Measurements from ENCODE around the gene CAMKK2. TPM values are rescaled to one million over a fixed set of nuclear protein-coding genes. Genes with fewer than 3 reads are reported as not detected.

CAMKK2 gene
- total RNA-seq, 1 experiment from 2014 or later, result 34.0 TPM

DNA sequence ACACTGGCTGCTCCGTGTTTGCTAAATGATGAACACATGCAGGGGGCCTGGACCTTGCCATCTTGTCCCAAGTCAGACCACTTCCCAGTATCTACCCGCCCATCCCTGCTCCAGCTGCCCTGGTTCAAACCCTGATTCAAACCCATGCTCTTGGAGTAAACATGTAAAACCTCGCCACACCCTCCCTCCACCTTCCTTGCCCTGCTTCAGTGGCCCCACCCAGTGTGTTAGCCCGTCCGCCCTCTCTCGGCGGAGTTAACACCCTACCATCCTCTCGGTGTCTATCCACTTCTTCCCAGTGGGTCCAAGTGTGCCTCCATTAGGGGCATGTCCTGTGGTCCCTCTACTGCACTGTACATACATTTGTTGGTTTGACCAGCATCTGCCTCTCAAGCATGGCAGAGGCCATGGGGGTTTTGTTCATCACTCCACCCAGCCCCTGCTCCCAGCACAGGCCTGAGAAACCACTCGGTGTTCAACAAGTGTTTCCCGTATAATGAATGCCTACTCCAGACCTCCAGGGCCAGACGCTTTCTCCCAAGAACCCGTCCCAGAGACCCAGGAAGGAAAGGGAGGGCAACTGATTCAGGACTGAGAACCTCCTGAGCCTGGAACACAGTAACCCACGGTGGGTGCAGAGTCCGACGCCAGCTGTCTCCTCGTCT lies 49.5 kb downstream of the CAMKK2 start:
- H3K27me3 Mint-ChIP-seq (ENCODE audit: unreplicated experiment), result no peaks in the 10 kb centered on the region
- no peak for TF ChIP-seq CTCF (IDR thresholded peaks at IDR 0.05; ENCODE audit: unreplicated experiment)
- CTCF ChIA-PET, result no interaction called here
- H3K4me1 Mint-ChIP-seq (ENCODE audit: low read depth, unreplicated experiment), result no peaks in the 10 kb centered on the region
- no peaks in the 10 kb centered on the region for H3K9me3 Mint-ChIP-seq (ENCODE audit: low read depth, unreplicated experiment)
- intact Hi-C loops (cut with micrococcal nuclease; ENCODE audit: unreplicated experiment), result no loop called here
- peak overlapping the region; percentile 54 for H3K27ac Mint-ChIP-seq (ENCODE audit: unreplicated experiment)
- no TSS peak for BruUV-seq (replicated peaks)
- no peak for DNase-seq
- no peak overlapping the region for H3K4me3 Mint-ChIP-seq (ENCODE audit: low read depth, unreplicated experiment)
- peaks cover 23% of the 10 kb centered on the region for H3K36me3 Mint-ChIP-seq (ENCODE audit: insufficient read depth, unreplicated experiment)

DNA sequence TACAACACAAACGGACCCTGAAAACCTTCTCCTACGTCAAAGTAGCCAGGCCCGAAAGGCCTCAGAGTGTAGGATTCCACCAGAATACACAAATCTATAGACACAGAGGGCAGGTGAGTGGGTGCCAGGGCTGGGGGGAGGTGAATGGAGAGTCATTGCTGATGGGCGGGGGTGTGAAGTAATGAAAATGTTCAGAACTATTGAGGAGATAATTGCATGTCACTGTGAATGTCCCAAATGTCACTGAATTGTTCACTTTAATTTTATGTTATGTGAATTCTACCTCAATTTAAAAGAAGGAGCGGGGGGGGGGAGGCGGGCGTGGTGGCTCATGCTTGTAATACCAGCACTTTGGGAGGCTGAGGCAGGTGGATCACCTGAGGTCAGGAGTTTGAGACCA lies 50.6 kb downstream of the CAMKK2 start:
- peaks cover 31% of the 10 kb centered on the region for H3K36me3 Mint-ChIP-seq (ENCODE audit: insufficient read depth, unreplicated experiment)
- intact Hi-C loops (cut with micrococcal nuclease; ENCODE audit: unreplicated experiment), result no loop called here
- DNase-seq, result no peak
- H3K27ac Mint-ChIP-seq (ENCODE audit: unreplicated experiment), result no peak overlapping the region
- CTCF ChIA-PET, result no interaction called here
- no peak overlapping the region for H3K4me3 Mint-ChIP-seq (ENCODE audit: low read depth, unreplicated experiment)
- no peaks in the 10 kb centered on the region for H3K4me1 Mint-ChIP-seq (ENCODE audit: low read depth, unreplicated experiment)
- no peaks in the 10 kb centered on the region for H3K9me3 Mint-ChIP-seq (ENCODE audit: low read depth, unreplicated experiment)
- TF ChIP-seq CTCF (IDR thresholded peaks at IDR 0.05; ENCODE audit: unreplicated experiment), result no peak
- BruUV-seq (replicated peaks), result no TSS peak
- no peaks in the 10 kb centered on the region for H3K27me3 Mint-ChIP-seq (ENCODE audit: unreplicated experiment)

- CTCF ChIA-PET, result no interaction called here
- H3K9me3 Mint-ChIP-seq (ENCODE audit: low read depth, unreplicated experiment), result no peaks in the 10 kb centered on the region
Observed at GRCh38 chr12:121245031-121245430, 51.5 kb downstream of the CAMKK2 start.

GRCh38 chr12:121241156-121241970 lies 55.1 kb downstream of the CAMKK2 start:
- Mint-ChIP-seq H3K9me3 (ENCODE audit: low read depth, unreplicated experiment) (no peaks in the 10 kb centered on the region), H3K27ac (ENCODE audit: unreplicated experiment) (no peak overlapping the region), H3K4me1 (ENCODE audit: low read depth, unreplicated experiment) (no peaks in the 10 kb centered on the region), H3K36me3 (ENCODE audit: insufficient read depth, unreplicated experiment) (peaks cover 22% of the 10 kb centered on the region), H3K27me3 (ENCODE audit: unreplicated experiment) (no peaks in the 10 kb centered on the region), H3K4me3 (ENCODE audit: low read depth, unreplicated experiment) (no peak overlapping the region)
- BruUV-seq (replicated peaks), result no TSS peak
- CTCF ChIA-PET, result no interaction called here
- DNase-seq, result no peak
- intact Hi-C loops (cut with micrococcal nuclease; ENCODE audit: unreplicated experiment), result no loop called here
- TF ChIP-seq CTCF (IDR thresholded peaks at IDR 0.05; ENCODE audit: unreplicated experiment), result no peak

More at GRCh38 chr12:121245031-121245430, 51.5 kb downstream of the CAMKK2 start:
- no peaks in the 10 kb centered on the region for H3K27me3 Mint-ChIP-seq (ENCODE audit: unreplicated experiment)
- H3K36me3 Mint-ChIP-seq (ENCODE audit: insufficient read depth, unreplicated experiment), result peaks cover 37% of the 10 kb centered on the region
- BruUV-seq (replicated peaks), result no TSS peak
- intact Hi-C loops (cut with micrococcal nuclease; ENCODE audit: unreplicated experiment), result no loop called here
- no peak overlapping the region for H3K4me3 Mint-ChIP-seq (ENCODE audit: low read depth, unreplicated experiment)
- no peak for DNase-seq
- H3K27ac Mint-ChIP-seq (ENCODE audit: unreplicated experiment), result no peak overlapping the region
- no peak for TF ChIP-seq CTCF (IDR thresholded peaks at IDR 0.05; ENCODE audit: unreplicated experiment)
- H3K4me1 Mint-ChIP-seq (ENCODE audit: low read depth, unreplicated experiment), result no peaks in the 10 kb centered on the region
